HG03342 (cell line): ENCODE data around the gene DTYMK.
A peak's percentile ranks its signal among the peaks of the same experiment; 100 is the strongest.

ENCODE experiments used
- ATAC-seq: cut with Tn5 transposase; IDR thresholded peaks from one replicate; pipeline ENCODE4 v1.9.1; 2021; ENCODE audit warnings: mild to moderate bottlenecking, moderate library complexity; ENCODE audit not compliant: unreplicated experiment

Gene DTYMK

GRCh38 chr2:241652722-241653121, 33.9 kb downstream of the DTYMK start:
- ATAC-seq: no peak

- no peak for ATAC-seq
These were observed 34.5 kb downstream of the DTYMK start for GRCh38 chr2:241652142-241652541.

GRCh38 chr2:241649927-241650326, 36.7 kb downstream of the DTYMK start:
- ATAC-seq: no peak

GRCh38 chr2:241649404-241649803, 37.2 kb downstream of the DTYMK start:
- ATAC-seq: no peak

- no peak for ATAC-seq
These were observed 38.2 kb downstream of the DTYMK start for GRCh38 chr2:241648453-241648852.

- ATAC-seq: no peak
These were observed 40.5 kb downstream of the DTYMK start for GRCh38 chr2:241645915-241646645.

- ATAC-seq: no peak
These were observed 41.3 kb downstream of the DTYMK start for GRCh38 chr2:241645056-241645914.

GRCh38 chr2:241641631-241642030, 45.0 kb downstream of the DTYMK start:
- ATAC-seq: no peak

GRCh38 chr2:241640165-241640795, 46.3 kb downstream of the DTYMK start:
- no peak for ATAC-seq

- ATAC-seq: no peak
These were observed 47.2 kb downstream of the DTYMK start for GRCh38 chr2:241639385-241639784.

GRCh38 chr2:241638940-241639339, 47.7 kb downstream of the DTYMK start:
- no peak for ATAC-seq

- peak; percentile 26 for ATAC-seq
These were observed 48.6 kb downstream of the DTYMK start for GRCh38 chr2:241637795-241638660.

GRCh38 chr2:241637018-241637794, 49.4 kb downstream of the DTYMK start, which contains the start of the genes ATG4B and THAP4:
TSS of gene ATG4B (plus strand) at chr2:241637693. CDS start at chr2:241637715, 22 bp downstream.
TSS of gene THAP4 (minus strand) at chr2:241637158. CDS start at chr2:241637017, 141 bp downstream.
- peak; percentile 55 for ATAC-seq

GRCh38 chr2:241636182-241637017, 50.2 kb downstream of the DTYMK start:
- peak; percentile 27 for ATAC-seq

- no peak for ATAC-seq
These were observed 50.9 kb downstream of the DTYMK start for GRCh38 chr2:241635756-241636155.

- ATAC-seq: no peak
These were observed 53.1 kb downstream of the DTYMK start for GRCh38 chr2:241633561-241633960.

- no peak for ATAC-seq
These were observed 53.9 kb downstream of the DTYMK start for GRCh38 chr2:241632478-241633325.
